CD4-positive, alpha-beta T cell treated with Interferon gamma for 1 hour (primary cell): ENCODE measurements around the gene GSG1L2.

ENCODE experiments used
- DNase-seq: peaks from one replicate; pipeline ENCODE4 v3.0.0-alpha.2; 2020

The GSG1L2 gene

DNA sequence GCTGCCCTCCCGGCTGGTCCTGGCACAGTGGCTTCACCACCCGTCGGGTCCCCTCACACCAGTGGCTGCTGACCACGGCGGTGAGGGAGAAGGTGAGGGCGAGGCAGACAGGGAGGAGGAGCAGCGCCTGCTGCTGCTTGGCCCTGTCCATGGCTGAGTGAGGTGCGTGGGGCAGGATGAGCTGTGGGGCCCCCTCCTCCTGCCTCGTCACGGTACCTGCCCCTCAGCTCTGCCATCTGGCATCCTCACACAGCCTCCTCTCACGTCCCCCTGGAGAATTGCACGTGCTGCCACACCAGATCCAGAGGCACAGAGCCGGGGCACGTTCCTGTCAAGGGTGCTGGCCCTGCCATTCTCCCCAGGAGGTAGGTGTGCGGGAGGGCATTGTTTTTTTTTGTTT is at the start of gene GSG1L2:
Gene GSG1L2 (minus strand): TSS at position 159 of the 400 bp plus-strand sequence. CDS start 8 bp downstream, at position 151.
- no peak for DNase-seq

DNA sequence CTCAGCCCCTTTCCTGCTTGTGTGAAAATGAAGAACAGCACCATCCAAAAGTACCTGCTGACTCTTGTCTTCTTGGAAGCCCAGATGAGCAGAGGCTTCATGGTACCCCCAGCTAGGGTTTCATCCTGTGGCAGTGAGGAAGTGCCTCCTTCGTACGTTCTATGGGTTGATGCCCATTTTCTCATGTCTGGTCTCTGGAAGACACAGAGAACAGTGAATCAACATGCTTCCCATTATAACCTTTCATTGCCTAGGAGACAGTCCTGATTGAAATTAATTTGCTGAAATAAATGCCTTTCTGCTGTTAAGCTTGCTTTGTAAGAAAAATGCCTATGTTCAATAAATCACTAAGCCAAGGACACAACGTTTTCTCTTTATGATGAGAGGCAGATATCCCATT is 46.7 kb upstream of the GSG1L2 start:
- DNase-seq = no peak

DNA sequence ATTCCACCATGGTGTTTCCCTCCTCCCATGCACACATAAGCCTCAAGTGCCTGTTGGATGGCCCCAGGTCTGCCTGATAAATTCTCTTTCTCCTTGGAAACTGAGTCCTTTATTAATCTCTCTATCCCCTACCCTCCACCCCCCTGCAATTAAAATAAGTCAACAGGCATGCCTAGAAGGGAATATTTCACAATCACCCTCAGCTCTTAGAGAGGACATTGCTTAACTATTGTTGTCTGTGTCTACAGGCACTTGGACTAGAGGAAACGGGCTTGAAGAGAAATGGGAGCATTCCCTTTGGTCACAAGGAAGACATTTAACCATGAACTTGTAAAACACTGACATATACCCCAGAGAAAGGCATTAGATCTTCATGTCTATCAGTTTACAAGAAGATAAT is 43.7 kb upstream of the GSG1L2 start:
- no peak for DNase-seq

DNA sequence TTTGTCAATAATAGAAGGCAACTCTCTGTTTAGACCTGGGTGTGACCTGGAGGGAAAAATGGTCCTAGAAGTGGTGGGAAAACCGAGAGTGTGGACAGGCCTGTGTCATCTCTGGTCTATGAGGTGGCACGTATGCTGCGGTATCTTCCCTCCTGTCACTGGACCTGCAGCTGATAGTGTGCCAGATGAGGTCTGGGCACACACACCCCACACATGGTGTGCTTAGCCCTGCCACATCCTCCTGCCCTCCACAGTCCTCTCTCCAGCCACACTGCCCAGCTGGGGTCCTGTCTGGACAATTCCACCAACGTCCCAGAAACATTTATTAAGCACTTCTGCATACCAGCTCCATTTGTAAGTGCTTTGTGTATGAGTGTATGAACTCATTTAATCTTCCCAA is 41.1 kb upstream of the GSG1L2 start:
- DNase-seq = no peak

DNA sequence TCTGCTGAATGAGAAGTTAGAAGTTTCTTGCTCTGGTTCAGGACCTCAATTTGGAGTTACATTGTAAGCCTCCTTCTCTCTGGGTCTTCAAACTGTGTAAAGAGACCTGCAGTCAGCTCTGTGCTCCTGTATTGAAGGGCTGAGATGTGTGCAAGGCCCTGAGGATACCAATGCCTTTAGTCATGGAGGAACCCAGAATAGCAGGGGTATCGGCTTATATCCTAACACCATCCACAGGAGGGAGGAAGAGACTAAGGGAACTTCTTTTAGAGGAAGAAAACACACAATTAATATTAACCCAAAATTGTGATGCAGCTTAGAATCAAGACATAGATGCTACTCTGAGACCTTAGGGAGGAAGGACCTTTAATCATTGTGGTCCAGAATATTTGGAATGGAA is 40.3 kb upstream of the GSG1L2 start:
- DNase-seq = no peak

DNA sequence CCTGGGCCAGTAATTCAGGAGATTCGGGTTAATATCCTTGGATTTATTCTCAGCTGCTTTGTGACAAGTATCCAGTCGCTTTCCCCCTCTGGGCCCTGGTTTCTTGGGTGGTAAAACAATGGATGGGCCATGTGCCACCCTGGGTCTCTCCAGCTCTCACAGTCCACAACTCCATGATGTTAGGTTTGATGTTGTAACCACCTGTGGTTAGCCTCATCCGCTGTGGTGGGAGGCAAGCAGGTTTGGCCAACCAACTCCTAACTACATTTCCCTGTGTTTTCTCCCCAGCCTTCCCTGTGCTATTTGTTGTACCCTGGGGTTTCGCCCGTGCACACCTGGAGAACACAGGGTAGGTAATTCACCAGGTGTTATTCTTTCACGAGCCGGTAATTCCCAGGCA is 39.0 kb upstream of the GSG1L2 start:
- DNase-seq = no peak

DNA sequence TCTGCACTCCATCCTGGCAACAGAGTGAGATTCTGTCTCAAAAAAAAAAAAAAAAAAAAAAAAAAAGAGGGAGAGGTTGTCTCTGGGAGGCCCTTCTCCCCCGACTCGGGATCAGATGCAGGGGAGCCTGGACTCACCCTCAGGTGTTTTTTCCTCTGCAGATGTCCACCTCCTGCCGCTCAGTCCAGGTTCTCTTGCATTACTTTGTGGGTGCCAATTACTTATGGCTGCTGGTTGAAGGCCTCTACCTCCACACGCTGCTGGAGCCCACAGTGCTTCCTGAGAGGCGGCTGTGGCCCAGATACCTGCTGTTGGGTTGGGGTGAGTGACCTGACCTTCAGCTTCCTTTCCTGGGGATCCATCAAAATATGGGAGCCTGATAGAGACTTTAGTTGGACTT is 37.9 kb upstream of the GSG1L2 start:
- DNase-seq = no peak

DNA sequence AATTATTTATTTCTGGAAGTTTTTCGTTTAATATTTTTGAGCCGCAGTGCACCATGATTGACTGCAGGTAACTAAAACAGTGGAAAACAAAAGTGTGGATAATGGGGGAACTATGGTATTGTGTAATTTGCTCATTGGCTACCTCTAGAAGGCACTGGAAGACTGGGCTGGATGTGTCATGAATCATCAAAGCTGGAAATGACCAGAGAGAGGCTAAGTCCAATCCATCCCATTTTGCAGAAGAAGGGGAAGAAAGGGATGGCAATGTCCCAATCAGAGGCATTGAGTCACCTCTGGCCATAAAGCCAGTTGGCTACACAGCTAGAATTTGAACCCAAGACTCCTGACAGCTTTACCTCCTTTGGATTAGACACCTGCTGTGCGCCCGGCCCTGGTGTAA is 33.2 kb upstream of the GSG1L2 start:
- no peak for DNase-seq

DNA sequence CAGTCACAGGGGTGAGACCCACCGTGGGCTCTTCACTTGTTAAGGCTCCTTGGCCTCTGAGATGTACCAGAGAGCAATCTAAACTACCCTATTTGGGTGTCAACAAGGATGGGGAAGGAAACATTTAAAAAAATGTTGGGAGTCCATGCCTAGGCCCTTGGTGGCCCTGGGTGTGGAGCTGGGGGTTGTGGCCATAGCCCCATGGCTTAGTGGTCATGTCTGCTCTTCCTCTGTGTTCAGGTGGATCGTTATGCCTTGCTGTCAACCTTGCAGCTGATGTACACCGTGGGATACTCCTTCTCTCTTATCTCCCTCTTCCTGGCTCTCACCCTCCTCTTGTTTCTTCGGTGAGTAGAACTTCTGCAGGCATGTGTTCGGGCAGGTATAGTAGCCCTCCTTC is 32.4 kb upstream of the GSG1L2 start:
- DNase-seq = no peak

DNA sequence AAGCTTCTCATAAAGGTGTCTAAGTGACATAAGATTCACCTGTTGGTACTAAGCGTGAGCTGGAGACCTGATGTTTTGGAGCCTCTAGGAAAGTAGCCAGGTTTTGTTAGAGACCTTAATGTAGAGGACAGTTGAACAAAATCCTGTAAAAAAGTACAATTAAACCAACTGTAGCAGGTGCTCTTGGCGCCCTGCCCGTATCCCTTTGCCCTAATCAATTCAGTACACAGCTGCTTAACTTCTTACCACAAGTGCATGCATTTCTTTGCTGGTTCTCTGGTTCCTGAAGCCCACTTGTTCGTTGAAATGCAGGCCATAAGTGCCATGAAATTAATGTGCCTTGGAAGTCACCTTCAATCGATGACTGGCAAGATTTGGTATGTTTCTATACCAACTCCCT is 28.3 kb upstream of the GSG1L2 start:
- no peak for DNase-seq

DNA sequence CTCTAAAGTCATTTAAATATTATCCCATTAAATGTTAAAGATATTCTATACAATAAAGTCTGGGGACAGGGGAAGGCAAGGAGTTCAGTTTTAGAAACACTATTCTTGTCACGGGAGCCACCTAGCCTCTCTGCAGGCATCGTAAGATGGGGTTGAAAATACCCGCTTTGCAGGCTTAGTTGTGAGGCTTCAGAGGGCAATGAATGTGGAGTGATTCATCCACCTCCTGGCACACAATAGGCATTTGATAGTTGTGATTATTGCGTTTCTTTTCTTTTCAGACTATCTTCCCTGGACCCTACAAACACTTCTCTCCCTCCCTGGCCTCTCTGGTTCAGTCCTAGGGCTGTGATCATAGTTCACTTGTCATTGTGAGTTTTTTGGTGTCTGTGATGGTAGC is 23.4 kb upstream of the GSG1L2 start:
- DNase-seq = no peak

DNA sequence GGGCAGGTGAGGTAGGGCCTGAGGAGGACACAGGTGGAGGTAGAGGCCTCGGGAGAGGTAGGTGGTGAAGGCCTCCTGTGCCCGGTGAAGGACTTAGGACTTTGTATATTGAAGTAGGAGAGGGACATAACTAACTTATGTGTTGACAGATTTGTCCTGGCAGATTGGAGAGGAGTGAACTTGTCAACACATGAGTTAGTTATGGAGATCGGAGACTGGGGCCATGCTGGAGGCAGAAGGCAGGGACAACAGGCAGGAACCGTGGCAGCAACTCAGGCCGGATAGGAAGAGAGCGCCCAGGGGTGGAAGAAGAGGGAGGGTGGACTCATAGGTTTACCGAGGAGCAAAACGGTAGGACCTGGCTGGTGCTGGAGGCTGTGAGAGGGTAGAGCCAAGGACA is 22.3 kb upstream of the GSG1L2 start:
- no peak for DNase-seq

DNA sequence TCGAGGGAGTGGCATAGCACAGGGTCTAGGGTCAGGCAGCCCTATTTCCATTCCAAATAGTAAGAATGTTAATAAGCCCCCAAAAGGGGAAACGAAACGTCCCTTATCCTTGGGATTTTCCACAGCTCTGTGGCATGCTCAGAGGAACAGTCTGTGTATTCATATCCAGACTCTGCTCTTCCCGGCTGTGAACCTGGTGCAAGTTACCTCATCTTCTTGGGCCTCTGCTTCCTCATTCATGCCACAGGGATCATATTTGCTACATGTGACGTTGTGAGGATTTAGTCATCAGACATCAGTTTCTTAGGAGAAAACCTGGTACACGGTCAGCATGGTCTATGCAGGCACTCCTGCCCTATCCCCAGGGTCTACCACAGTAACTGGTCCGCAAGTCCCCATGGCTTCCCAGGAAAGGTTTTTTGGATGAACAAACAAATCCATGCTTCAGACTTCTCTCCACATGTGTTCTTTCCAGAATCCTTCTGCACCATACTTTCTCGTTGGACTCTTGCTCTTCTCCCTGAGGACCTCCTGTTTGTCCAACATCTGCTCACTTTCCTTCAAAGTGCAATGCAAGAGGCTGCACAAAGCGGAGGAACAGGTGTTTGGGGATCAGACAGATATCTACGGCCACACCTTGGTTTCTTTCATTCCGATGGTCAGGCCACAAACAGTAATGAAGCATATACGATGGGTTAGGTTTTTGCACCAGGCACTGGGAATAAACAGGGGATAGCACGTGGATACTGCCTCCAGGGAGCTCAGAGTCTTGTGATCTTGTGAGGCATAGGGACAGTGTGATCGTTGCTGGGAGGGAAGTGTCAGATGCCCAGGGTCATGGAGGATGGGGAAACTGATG is 21.5 kb upstream of the GSG1L2 start:
- DNase-seq = no peak

DNA sequence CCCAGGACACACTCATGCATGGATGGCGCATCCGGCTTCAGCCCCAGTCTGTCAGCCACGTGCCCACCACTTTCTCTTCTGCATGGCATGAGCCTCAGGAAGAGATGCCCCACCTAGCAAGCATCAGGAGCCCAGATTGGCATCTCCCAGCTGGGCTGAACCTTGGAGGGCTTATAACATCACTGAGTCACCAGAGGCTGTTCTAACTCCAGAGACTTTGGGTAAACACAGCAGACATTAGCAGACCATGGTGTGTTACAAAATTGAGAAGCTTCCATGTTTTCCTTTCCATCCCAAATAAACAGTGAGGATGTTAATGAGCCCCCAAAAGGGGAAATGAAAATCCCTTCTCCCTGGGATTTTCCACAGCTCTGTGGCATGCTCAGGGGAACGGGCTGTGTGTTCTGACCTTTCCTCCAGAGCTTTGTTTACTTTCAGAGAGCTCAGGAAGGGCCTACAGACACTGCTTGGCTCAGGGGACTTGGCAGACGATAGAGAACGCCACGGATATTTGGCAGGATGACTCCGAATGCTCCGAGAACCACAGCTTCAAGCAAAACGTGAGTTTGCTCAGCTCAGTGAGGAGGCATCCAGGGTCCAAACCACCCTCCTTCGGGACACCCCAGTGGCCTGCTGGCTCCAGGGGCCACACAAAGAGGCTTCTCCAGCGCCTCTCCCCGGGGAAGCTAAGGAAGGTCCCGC is 20.3 kb upstream of the GSG1L2 start:
- DNase-seq = no peak

DNA sequence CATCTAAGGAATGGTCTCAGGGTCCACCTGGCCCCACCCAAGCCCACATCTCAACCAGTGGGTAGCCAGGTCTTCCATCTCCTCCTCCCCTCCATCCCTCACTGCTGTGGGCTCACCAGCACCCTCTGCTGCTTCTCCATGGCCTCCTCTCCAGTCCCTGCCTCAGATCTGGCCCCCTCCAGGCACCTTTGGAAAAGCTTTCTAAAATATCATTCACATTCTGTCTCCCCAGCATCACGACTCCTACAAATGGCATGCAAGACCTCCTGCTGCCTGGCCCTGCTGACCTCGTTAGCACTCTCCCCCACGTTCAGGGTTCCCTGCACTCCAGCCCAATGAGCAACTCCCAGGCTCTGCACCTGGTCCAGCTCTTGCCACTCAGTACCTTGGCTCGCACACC is 17.6 kb upstream of the GSG1L2 start:
- no peak for DNase-seq

DNA sequence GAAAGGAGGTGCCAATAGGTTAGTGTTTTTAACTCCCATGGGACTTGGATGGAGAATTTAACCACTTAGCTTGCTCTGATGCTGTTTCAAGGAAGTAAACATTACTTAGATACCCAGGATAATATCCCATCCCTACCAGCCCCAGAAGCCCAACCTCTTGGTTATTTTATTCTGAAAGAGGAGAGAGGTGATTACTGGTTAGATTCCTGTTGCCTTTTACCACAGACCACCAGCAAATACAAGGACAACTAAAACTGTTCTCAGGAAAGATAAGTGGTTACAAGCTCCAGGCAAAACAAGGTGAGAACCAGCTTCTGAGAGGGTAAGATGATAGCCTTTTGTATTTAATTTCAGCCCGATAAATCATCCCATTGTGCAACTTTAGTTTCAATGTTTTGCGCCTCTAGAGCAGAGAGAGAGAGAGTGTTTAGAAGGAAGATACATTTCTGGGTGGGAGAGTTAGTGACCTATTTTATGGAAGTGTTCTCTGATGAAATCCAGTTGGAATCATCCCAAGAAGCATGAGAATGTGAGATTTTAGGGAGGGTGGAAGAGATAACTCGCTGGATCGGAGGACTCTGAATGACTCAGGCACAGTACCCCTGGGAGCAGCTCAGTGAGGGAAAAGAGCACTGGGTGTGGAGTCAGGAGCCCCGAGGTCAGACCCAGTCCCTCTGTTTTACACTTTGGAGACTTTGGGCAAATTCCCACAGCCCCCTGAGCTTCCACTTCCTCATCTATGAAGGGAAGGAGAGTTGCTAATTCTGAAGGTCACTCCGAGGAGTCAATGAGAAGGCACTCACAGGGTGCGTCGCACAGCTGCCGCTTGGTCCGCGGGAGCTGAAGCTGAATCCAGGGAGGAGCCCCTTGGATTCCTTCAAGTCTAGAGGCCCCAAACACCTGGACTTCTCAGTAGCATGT is 15.9 kb upstream of the GSG1L2 start:
- no peak for DNase-seq

DNA sequence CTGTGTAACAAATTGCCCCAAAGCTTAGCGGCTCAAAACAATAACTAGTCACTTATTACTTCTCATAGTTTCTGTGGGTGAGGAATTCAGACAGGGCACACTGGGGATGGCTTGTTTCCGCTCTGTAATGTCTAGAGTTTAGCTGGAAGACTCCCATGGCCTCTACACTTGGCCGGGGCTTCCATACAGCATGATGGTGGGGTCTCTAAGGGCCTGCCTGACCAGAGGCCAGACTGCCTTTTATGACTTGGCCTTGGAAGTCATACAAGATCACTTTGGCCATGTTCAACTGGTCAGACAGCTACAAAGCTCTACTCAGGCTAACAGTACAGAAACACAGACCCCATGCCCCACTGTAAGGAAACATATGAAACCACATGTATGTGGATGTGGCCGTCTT is 12.0 kb upstream of the GSG1L2 start:
- no peak for DNase-seq

DNA sequence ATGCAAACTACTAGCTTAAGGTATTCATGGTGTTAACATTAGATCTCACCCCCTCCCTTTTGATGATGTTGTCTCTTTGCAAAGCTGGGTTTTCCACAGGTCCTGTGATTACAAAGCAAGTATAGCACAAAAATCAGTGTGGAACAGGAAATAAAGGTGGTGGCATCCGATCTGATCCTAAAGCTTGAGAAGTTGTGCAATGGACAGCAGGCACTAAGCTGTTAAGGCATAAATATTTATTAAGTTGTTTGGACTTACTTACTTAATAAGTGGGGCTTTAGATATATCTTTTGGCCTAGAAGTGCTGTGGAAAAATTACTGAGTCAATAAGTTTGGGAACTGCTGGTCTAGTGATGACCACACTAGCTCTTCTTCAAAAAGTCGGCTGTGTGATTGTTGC is 8.8 kb upstream of the GSG1L2 start:
- no peak for DNase-seq

DNA sequence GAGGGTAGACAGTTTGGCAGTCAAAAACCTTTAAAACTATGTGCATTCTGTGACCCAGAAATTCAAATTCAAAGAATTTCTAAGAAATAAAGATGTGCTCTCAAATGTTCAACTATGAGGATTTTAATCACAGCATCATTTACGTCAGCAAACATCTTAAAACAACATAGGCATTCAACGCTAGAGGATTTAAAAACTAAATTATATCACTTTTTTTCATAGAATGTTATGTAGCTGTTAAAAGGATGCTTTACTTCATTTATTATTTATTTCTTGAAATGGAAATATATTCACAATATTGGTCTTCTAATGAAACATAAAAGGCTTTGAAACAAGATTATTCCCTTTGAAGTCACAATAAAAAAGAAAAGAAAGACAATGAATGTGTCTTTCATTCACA is 7.5 kb upstream of the GSG1L2 start:
- no peak for DNase-seq

DNA sequence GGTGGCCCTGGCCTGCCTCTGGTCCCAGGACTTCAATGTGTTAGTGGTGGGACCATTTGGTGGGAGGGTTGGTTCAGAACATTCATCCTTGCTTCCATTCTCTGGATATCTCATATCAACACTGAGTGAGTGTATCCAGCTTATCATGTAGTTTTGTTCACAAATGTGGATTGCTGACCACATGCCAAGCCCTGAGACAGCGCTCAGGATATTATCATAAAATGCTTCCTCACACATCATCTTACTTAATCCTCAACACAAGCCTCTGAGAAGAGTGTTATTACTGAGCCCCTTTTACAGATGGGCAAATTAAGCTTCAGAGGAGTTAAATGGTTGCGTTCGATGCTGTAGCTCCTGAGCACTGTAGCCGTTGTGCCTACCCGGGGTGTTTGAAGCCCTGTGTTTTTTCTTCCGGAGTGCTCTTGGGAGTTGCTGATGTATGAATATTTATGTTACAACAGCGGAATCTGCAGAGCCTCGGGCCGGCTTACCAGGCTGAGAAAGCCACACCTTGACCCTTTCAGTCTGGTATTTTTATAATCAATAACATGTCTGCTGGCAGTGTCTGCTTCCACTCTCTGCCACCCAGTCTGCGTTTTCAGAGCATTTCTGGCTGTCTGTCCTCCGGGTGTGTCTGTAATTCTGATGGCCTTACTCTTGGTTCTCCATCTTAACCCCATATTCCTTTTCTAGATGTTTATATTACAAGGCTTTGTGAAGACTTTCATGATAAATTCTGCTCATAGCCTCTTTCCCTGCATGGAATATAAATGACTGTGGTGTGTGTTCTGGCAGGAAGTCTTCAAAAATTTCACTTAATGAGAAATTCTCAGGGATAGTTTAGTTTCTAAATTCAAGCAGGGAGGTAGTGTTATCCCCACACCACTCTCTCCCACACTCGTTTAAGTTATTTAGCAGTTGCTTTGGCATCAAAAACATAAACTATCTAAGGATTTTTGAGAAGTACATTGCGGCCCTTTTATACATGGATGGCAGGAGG is 6.7 kb upstream of the GSG1L2 start:
- DNase-seq = no peak

DNA sequence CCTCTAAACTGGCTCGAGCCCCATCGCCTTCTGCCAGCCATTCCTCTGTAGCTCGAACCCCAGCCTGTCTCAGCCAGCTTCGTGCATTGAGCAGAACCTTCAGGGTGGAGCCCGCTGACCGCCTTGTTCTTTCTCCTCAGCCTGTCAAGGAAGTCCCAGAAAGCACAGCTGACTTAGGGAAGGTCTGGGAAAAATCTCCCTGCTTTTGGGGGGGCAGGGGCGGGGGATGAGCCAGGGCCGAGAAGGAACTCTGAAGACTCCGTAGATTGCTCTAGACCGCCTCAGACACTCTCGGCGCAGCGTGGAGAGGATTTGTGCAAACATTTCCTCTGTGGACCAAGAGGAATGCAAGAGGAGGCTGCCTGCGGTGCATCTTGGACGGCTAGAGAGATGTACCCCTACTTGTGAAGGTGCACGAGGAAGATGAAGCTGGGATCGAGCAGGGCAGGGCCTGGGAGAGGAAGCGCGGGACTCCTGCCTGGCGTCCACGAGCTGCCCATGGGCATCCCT is 3.8 kb upstream of the GSG1L2 start, which contains the start of gene GLP2R:
Gene GLP2R (plus strand): TSS at position 284 of the 510 bp plus-strand sequence. CDS start 140 bp downstream, at position 424.
- DNase-seq = no peak
